ENCODE data around the gene YWHAG.
"Not testable (repeated sequence)": the region's sequence is repeated elsewhere in the genome, so short reads cannot be mapped to it uniquely, and the experiment has no call there.

YWHAG gene

DNA sequence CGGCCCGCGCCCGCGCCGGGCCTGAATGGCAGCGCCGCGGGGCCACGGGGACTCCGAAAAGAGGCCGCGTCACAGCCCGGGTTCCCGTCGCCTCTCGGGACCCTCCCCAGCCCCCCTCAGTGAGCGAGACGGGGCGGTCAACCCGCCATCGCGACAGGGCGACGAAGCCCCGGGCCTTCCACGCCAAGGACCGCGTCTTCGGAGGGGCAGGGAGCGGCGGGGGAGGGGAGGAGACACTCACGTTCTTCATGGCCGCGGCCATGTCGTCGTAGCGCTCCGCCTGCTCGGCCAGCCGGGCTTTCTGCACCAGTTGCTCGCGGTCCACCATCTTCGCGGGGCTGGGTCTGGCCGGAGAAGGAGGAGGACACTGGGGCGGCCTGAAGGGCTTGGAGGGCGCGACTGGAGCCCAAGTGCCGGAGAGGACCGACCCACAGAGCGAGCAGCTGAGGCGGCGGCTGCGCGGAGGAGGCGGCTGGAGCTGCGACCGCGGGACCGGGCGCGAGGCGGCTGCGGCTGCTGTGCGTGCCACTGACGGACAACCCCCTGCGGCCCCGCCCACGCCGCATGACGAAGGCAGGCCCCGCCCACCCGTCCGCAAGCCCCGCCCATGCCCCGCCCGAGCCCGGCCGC is at the start of gene YWHAG:
TSS of gene YWHAG (minus strand) at position 511 of the 630 bp plus-strand sequence. CDS start at position 328, 183 bp downstream.
- DNase-seq (ENCODE audit: low read depth): peak; percentile 88

DNA sequence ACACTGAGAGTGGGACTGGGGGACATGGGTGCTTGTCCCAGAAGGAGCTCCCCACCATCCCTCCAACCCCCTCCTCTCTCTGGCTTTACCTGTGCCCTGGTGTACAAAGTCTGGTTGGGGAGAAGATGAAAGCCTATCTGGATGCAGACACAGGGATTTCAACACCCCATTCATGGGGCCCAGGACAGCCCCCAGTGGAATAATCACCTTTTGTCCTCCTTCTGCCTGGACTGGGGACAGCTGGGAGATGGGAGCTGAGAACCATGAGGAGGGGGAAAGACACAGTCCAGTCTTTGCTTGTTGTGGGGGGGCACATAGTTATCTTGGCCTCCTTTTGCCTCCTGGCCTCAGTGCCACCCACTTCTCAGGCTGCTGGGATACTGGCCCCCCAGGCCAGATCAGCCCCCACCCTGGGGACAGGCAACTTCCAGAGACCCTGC is 49.4 kb upstream of the YWHAG start:
- DNase-seq (ENCODE audit: low read depth): no peak

DNA sequence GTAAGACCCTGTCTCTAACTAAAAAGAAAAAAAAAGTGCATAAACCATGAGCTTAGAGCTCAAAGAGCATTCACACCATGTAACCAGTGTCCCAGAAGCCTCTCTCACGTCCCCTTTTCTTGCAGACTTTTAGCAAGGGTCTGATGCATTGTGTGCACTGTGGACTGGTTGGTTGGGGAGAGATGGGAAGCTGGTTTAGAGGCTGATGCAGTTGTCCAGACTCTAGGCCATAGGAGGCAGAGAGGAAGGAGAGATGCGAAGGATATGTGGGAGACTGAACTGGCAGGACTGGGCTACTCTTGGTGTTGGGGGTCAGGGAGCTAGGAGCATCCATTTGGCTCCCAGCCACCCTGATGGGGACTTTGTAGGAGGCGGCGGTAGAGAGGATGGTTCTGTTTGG is 48.9 kb upstream of the YWHAG start:
- DNase-seq (ENCODE audit: low read depth): no peak

DNA sequence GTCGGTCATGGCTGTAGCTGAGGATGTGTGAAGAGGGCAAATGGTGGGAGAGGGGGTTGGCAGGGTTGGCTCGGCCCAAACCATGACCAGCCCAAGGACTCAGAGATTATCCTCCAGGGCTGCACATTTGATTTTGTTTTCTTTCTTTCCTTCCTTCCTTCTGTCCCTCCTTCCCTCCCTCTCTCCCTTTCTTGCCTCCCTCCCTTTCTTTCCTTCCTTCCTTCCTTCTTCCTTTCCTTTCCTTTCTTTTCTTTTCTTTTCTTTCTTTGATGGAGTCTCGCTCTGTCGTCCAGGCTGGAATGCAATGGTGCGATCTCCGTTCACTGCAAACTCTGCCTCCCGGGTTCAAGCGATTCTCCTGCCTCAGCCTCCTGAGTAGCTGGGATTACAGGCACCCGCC is 46.9 kb upstream of the YWHAG start:
- no peak for DNase-seq (ENCODE audit: low read depth)

DNA sequence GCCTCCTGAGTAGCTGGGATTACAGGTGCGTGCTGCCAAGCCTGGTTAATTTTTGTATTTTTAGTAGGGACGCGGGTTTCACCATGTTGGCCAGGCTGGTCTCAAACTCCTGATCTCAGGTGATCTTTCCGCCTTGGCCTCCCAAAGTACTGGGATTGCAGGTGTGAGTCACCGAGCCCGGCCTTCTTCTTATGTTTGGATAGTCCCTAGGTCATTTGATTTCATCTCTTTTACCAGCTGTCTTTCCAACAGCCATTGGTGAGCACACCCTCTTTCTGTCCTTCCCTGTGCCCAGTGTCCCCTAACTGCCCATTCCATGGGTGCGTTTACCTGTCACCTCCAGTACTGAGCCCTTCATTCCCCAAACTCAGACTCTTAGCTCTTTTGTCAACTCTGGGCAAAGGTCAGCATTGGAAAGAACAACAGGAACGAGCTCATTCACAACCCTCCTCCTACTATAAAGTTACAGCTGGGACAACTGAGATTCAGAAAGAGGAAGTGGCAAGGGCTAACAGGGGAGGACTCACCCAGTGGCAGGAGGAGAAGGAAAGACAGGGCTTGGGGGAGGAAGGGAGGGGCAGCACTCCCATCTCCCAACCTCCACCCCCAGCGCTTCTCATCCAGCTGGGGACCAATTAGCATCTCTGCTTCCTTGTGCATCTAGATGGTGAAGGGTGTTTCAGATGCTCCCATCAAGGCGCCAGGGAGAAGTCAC is 45.1 kb upstream of the YWHAG start:
- DNase-seq (ENCODE audit: low read depth): no peak

DNA sequence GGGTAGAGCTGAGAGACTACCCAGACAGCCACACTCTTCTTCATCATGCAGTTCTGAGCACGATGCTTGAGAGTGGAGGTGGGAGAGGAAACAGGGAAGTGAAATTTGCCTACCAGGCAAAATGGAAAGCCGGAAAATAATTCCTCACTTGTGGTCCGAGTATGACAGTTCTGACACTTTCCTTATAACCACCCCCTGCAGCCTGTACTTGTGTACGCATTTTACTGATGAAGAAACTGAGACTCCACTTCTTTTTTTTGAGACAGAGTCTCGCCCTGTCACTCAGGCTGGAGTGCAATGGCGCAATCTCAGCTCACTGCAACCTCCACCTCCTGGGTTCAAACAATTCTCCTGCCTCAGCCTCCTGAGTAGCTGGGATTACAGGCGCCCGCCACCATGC is 44.3 kb upstream of the YWHAG start:
- not testable (repeated sequence) for DNase-seq (ENCODE audit: low read depth)

DNA sequence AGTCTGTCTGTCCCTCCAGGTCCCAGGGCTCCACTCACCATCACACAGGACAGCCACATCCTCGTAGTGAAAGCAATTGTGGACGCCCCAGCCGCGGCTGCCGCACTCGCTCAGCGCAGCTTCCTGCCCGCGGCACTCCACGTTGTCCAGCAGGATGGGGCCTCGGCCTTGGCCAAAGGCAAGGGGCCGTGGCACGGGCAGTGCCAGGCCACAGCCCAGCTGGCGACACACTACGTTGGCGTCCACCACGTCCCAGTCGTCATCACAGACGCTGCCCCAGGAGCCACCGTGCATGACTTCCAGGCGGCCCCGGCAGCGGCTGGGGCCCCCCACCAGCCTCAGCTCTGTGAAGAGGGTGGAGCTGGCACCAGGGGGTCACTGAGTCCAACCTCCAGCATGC is 41.5 kb upstream of the YWHAG start:
- no peak for DNase-seq (ENCODE audit: low read depth)

DNA sequence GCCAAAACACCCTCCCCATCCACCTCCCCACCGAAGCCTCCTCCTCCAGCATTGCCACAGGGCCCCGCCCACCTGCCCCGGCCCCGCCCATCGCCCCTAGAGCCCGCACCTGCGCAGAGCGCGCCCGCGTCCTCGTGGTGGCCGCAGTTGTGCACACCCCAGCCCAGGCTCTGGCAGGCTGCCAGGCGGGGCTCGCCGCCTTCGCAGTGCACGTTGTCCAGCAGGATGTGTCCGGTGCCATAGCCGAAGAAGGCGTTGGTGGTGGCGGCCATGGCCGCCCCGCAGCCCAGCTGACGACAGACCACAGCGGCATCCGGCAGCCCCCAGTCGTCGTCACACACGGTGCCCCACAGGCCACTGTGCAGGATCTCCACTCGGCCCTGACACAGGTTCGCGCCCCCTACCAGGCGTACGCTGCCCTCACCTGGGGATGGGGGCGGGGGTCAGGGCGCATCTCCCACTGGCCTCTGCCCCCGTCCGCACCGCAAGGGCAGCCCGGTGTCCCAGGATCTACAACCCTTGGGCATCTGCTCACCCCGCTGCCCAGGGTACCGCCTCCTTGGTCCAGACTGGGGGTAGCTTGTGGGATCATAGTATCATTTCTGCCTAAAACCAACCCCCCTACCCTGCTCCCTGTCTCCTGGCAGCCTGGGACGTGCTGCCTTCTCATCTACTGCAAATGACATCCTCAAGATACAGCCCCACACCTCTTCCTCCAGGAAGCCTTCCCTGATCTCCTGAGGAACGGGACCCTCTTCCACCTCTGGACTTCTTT is 38.8 kb upstream of the YWHAG start:
- DNase-seq (ENCODE audit: low read depth): peak; percentile 42

DNA sequence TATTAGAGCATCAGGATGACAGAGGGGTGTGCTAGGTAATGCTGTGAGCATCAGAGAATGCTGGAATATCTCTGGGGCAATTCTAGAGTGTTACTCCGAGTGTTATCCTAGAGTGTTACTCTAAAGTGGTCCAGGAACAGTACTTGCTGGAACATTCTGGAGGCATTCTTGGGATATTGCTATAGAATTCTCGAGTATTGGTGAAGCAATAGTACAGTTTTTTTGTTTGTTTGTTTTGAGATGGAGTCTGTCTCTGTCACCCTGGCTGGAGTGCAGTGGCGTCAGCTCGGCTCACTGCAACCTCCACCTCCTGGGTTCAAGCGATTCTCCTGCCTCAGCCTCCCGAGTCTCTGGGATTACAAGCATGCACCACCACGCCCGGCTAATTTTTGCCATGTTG is 38.1 kb upstream of the YWHAG start:
- DNase-seq (ENCODE audit: low read depth): no peak

DNA sequence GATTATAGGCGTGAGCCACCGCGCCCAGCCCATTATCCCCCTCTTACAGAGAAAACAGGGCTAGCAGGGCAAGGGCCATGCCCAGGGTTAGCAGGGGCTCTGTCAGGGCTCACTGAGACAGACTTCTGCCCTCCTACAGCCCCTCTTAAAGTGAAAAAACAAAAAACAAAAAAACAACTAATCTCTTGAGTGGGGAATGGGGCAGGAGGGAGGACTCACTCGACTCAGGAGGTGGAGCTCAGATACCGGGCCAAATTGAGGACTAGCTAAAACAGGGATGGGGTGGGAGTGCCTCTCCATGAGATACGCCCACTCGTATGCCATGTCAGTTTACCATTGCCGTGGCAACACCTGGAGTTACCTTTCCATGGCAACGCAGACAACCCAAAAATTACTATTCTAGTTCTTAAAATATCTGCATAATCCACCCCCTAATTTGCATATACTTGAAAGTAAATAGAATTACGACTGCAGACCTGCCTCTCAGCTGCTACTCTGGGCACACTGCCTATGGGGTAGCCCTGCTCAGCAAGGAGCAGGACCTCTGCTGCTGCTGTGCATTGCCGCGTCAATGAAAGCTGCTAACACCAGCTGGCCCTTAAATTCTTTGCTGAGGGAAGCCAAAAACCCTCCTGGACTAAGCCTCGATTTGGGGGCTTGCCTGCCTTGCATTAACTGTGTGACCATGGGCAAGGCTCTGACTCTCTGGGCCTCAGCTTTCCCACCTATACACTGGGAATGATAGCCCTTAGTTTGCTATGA is 37.4 kb upstream of the YWHAG start:
- DNase-seq (ENCODE audit: low read depth): no peak

DNA sequence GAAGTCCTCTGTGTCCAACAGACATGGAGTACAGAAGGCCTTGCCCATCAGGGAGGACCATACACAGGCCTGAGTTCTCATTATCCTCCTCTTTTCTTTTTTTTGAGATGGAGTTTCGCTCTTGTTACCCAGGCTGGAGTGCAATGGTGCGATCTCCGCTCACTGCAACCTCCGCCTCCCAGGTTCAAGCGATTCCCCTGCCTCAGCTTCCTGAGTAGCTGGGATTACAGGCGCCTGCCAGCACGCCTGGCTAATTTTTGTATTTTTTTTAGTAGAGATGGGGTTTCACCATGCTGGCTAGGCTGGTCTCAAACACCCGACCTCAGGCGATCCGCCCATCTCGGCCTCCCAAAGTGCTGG is 36.8 kb upstream of the YWHAG start:
- DNase-seq (ENCODE audit: low read depth): not testable (repeated sequence)

DNA sequence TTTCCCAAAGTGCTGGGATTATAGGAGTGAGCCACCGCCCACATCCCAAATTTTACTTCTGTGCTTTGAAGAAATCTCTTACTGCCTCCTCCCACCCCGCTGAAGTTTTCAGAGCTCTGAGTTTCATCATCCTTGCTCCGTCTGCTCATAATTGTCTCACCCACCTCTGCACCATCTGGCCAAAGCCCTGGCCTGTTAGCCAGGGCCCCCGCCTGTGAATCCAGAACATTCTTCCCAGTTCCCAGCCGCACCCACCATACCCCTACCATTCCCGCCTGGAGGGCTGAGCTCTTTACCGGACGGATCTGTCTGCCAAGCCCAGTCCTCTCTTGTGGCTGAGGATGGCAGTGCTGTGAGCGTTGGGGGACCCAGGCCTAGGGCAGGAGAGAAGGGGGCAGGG is 36.2 kb upstream of the YWHAG start:
- no peak for DNase-seq (ENCODE audit: low read depth)

DNA sequence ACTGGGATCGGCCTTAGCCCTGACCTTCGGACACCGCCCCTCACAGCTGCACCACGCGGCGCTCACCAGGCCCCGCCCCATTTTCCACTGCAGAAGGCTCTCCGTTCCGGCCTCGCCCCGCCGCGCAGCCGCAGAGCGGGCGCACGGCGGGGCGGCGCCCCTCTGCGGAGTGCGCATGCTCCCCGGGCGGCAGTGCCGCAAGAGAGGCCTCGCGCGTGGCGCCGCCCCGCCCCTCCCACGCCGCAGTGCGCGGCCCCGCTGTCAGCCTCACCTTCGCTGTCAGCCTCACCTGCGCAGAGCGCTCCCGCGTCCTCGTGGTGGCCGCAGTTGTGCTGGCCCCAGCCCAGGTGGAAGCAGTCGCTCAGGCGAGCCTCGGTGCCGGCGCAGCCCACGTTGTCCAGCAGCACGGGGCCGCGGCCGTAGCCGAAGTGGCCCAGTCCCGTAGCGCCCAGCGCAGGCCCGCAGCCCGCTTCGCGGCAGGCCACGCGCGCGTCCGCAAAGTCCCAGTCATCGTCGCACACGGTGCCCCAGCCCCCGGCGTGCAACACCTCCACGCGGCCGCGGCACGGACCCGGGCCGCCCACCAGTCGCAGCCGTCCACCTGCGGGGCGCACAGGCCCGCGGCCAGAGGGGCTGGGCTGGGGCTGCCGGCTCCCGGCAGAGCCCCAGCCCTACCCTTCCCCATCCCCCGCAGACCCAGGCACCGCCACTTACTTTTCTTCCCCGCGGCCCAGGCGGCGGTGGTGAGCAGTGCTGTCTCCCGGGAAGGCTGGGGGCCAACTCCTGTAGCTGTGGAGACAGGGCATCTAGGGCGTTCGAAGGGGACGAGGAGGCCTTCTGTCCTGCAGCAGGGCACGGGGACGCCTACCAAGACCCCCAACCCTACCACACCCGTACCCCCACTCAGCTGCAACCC is 34.6 kb upstream of the YWHAG start:
- peak; percentile 89 for DNase-seq (ENCODE audit: low read depth)

DNA sequence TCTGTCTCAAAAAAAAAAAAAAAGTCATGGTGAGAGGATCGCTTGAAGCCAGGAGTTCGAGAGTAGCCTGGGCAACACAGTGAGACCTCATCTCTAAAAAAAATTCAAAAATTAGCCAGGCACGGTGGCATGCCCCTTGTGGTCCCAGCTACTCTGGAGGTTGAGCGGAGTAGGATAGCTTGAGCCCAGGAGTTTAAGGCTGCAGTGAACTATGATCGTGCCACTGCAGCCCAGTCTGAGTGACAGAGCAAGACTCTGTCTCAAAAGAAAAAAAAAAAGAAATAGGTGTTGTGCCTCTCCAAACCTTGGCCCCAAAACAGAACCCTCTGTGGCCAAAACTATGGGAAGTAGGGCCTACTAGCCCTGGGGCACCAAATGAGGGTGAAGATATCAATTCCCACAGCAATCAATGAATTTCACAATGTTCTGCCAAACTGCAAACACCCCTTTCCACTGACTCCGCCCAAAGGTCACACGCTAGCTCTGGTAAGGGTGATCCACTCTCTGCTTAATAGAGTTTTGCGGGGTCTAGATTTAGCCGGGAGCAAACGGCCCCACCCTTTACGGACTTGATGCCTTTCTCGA is 33.8 kb upstream of the YWHAG start:
- DNase-seq (ENCODE audit: low read depth): no peak

DNA sequence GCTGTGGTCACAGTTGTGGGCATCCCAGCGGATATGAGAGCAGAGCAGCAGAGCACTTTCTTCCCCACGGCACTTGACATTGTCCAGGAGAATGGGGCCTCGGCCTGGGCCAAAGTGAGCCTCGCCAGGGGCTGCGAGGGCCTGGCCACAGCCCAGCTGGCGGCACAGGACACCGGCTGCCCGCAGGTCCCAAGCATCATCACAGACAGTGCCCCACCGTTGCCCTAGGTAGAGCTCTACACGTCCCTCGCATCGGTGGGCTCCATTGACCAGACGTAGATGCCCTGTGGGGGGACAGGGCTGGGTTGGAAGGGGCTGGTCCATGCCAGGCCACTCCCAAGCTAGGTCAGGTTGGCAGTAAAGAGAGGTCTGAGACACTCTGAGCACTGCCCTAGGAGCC is 31.3 kb upstream of the YWHAG start:
- no peak for DNase-seq (ENCODE audit: low read depth)

DNA sequence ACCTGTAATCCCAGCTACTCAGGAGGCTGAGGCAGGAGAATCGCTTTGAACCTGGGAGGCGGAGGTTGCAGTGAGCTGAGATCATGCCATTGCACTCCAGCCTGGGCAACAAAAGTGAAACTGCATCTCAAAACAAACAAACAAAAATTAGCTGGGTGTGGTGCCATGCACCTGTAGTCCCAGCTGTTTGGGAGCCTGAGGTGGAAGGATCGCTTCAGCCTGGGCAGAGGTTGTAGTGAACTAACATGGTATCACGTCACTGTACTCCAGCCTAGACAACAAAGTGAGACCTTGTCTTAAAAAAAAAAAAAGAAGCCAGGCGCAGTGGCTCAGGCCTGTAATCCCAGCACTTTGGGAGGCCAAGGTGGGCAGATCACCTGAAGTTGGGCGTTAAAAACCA is 29.0 kb upstream of the YWHAG start:
- DNase-seq (ENCODE audit: low read depth): not testable (repeated sequence)

DNA sequence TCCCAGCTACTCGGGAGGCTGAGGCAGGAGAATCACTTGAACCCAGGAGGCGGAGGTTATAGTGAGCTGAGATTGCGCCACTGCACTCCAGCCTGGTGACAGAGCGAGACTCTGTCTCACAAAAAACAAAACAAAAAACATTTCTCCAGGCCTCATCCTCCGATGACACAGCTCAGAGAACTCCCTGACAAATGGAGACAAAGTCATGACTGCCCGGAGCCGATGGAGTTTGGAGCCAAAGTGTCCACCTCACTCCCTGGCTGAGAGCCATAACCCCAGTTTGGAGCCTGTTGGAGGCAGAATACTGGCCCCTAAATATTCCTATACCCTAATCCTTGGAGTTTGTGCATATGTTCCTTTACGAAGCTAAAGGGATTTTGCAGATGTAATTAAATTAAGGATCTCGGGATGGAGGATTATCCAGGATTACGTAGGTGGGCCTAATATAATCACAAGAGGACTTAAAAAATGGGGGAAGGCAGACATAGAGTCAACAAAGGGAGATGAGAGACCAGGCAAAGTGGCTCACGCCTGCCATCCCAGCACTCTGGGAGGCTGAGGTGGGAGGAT is 28.0 kb upstream of the YWHAG start:
- DNase-seq (ENCODE audit: low read depth): peak; percentile 35

DNA sequence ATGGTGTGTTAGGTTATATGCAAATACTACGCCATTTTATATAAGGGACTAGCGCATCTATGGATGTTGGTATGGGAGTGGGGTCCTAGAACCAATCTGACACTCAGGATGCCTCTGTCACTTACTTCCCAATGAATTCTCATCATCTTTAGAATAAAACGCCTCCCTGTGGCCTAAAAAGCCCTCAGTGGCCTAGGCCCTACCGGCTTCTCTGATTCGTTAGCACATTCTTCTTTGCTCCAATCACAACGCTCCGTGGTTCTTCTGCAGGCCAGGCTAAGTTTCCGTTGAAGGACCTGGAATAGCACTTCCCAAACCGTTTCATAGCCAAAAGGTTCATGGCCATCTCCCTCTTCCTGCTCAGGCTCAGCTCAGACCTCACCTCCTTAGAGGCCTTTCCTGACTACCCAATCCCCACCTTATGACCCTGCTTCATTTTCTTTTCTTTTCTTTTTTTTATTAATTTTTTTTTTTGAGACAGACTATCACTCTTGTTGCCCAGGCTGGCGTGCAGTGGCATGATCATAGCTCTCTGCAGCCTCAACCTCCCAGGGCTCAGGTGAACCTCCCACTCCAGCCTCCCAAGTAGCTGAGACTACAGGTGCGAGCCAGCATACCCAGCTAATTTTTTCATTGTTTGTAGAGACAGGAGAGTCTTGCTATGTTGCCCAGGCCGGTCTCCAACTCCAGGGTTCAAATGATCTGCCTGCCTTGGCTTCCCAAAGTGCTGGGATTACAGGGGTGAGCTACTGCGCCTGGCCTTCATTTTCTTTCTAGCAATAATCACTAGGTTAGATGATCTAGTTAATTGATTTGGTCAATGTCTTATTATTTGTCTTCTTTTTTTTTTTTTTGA is 24.5 kb upstream of the YWHAG start:
- peak; percentile 17 for DNase-seq (ENCODE audit: low read depth)

DNA sequence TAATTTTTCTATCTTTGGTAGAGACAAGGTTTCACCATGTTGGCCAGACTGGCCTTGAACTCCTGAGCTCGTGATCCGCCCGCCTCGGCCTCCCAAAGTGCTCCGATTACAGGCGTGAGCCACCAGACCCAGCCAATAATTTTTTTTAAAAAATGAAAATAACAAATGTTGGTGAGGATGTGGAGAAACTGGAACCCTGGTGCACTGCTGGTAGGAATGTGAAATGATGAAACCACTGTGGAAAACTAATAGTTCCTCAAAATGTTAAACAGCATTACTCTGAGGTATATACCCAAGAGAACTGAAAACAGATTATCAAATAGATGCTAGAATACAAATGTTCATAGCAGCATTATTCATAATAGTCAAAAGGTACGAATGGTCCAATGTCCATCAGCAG is 23.0 kb upstream of the YWHAG start:
- no peak for DNase-seq (ENCODE audit: low read depth)

DNA sequence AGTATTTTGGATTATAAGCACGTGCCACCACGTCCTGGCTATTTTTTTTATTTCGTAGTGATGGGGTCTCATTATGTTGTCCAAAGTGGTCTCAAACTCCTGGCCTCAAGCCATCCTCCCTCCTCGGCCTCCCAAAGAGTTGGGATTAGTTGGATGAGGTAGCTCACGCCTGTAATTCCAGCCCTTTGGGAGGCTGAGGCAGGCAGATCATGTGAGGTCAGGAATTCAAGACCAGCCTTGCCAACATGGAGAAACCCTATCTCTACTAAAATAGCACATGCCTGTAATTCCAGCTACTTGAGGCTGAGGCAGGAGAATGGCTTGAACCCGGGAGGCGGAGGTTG is 21.8 kb upstream of the YWHAG start:
- DNase-seq (ENCODE audit: low read depth): no peak

All from ELR (cell line).